ENCODE results near the gene ZNF708. TPM values are rescaled to one million over a fixed set of nuclear protein-coding genes. Genes with fewer than 3 reads are reported as not detected.

ZNF708 gene
- total and polyA plus RNA-seq, 2 of the 8 experiments (the other 6 are each of a cell fraction or from before 2014, with no cell fraction given) = 4.1 to 40.0 TPM

DNA sequence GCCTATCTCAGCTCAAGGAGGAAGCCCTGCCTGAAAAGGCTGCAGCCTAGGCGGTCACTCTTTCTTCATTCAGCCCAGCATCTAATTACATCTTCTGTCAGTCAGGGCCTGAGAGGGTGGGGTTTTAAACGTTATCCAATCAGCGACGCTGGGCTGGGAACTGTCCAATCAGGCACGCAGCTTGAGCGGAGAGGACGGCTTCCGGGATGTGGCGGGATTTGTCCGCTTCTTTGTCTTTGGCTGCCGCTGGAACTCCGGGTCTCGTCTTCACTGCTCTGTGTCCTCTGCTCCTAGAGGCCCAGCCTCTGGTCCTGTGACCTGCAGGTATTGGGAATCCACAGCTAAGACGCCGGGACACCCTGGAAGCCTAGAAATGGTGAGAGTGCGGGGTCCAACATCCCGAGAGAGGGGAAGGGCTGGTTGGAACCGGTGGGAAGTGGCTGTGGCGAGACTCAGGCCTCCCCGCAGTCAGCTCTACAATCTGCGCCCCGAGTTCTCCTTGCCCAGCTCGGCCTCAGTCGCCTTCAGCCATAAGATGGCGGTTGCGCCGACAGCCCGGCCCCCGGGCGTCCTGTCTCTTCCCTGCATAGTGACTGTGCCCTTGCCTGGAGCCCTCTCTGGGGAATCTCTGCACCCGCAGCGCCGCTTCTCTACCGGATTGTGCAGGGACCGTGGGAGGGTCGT lies 29.7 kb upstream of the ZNF708 start, which contains the start of gene ZNF738:
Gene ZNF738, plus strand, starts transcription at position 233 of the 684 bp plus-strand sequence. Its CDS starts 141 bp downstream, at position 374.
- Histone ChIP-seq H4K8ac (ENCODE audit: extremely low read depth, insufficient read depth, low read length) (peak within 1 kb of the TSS; percentile 100), H4K91ac (replicated peaks; ENCODE audit: insufficient read length, low read length) (no peak within 1 kb of the TSS), H3K23ac (ENCODE audit: insufficient read length) (no peak within 1 kb of the TSS), H3K9me3 (ENCODE audit: insufficient read depth in 2 of 2, low read depth in 1 of 2, low read length in 1 of 2) (no peaks in the 10 kb centered on the region), H3K18ac (ENCODE audit: extremely low read depth, low read length) (peak within 1 kb of the TSS; percentile 97), H2BK15ac (ENCODE audit: low read length) (no peak within 1 kb of the TSS), H2BK5ac (ENCODE audit: low read depth, low read length) (peak within 1 kb of the TSS; percentile 98), H3K4me1 (replicated peaks in 1 of 4; ENCODE audit: control insufficient read depth in 3 of 4, insufficient read depth in 4 of 4, low read length in 3 of 4) (no peaks in the 10 kb centered on the region; a peak in 1 of 7 replicates), H3K36me3 (ENCODE audit: control insufficient read depth in 2 of 4, insufficient read depth in 4 of 4, low read length in 3 of 4) (peaks cover 7 to 30% (median 18%) of the 10 kb centered on the region in 4 experiments; a peak in 7 of 8 replicates), H3K4me2 (ENCODE audit: insufficient read depth in 1 of 2, low read depth in 2 of 2, low read length in 2 of 2) (peak within 1 kb of the TSS; percentile 5 to 69), H3K27me3 (replicated peaks in 1 of 4; ENCODE audit: control insufficient read depth in 3 of 4, extremely low read depth in 1 of 4, insufficient read depth in 3 of 4, low read length in 3 of 4) (no peaks in the 10 kb centered on the region), H4K20me1 (replicated peaks in 1 of 2; ENCODE audit: control insufficient read depth in 1 of 2, insufficient read depth in 2 of 2, low read length in 2 of 2) (peaks cover 2% of the 10 kb centered on the region in 2 experiments), H3K27ac (ENCODE audit: low read depth, low read length) (peak within 1 kb of the TSS; percentile 99), H3K23me2 (ENCODE audit: low read depth, low read length) (no peaks in the 10 kb centered on the region), H3K4ac (replicated peaks; ENCODE audit: insufficient read length, low read depth, low read length) (peak within 1 kb of the TSS; percentile 85), H3K4me3 (ENCODE audit: extremely low read depth in 1 of 4, insufficient read depth in 2 of 4, low read depth in 3 of 4, low read length in 4 of 4) (peak within 1 kb of the TSS; percentile 91 to 99 (median 96)), H2AFZ (ENCODE audit: low read length) (peak within 1 kb of the TSS; percentile 75; the same call in 1 of the 2 replicates), H3K9ac (replicated peaks in 1 of 4; ENCODE audit: extremely low read depth in 1 of 4, low read depth in 3 of 4, low read length in 3 of 4) (peak within 1 kb of the TSS; percentile 97 to 100 (median 99)), H4K5ac (ENCODE audit: insufficient read length, low read depth, low read length) (peak within 1 kb of the TSS; percentile 94), H3K14ac (ENCODE audit: insufficient read length) (peak within 1 kb of the TSS; percentile 89), H2BK120ac (replicated peaks; ENCODE audit: low read depth, low read length) (no peak within 1 kb of the TSS), H3K56ac (replicated peaks; ENCODE audit: insufficient read length, low read depth, low read length) (peak within 1 kb of the TSS; percentile 77), H3K79me2 (ENCODE audit: control insufficient read depth in 1 of 2, insufficient read depth in 2 of 2, low read length in 2 of 2) (peaks cover 3 to 51% of the 10 kb centered on the region in 2 experiments; a peak in 3 of 4 replicates), H2BK12ac (ENCODE audit: low read depth, low read length) (peak within 1 kb of the TSS; percentile 60; the same call in 1 of the 2 replicates), H2BK20ac (ENCODE audit: low read length) (no peak within 1 kb of the TSS), H2AK5ac (ENCODE audit: low read depth, low read length) (no peak within 1 kb of the TSS), H3K79me1 (ENCODE audit: low read depth, low read length) (no peaks in the 10 kb centered on the region)
- DNase-seq (ENCODE audit: low read depth in 1 of 2, low spot score in 2 of 2) (peak; percentile 88 to 94), FAIRE-seq (peak; percentile 87)
- 0% methylated on average over 33 of the region's 36 CpGs; no CpG with 5 or more reads in 1 of the 2 experiments for WGBS, 2 experiments (ENCODE audit: extremely low coverage in 1 of 2, insufficient coverage in 1 of 2, insufficient read length in 1 of 2, insufficient replicate concordance in 2 of 2, low coverage in 1 of 2, low lambda C conversion rate in 2 of 2, missing lambda C conversion rate in 1 of 2)
- ChIA-PET CTCF (ENCODE audit: partially characterized antibody) (interaction anchor here (0.9 kb wide), 1 partner anchor 125 kb away, joined by 4 read pairs; no protein-coding TSS in a partner anchor), POLR2A (ENCODE audit: partially characterized antibody) (interaction anchor here (0.6 to 5.4 kb wide), 29 partner anchors 9 to 410 kb away, joined by 3 to 33 read pairs (median 4); partner anchors contain the start of genes ZNF100, ZNF429, ZNF493 and ZNF708)
- TF ChIP-seq YY1 (IDR thresholded peaks at IDR 0.05; ENCODE audit: low read depth, low read length) = peak; percentile 86
- peak; percentile 72 for TF ChIP-seq CHD2 (IDR thresholded peaks at IDR 0.05; ENCODE audit: low read length)
- no peak for TF ChIP-seq BRCA1 (IDR thresholded peaks at IDR 0.05; ENCODE audit: low read depth, low read length)
